Esophagus muscularis mucosa (tissue), 3 donors: ENCODE measurements around the gene TTYH3.
A peak's percentile ranks its signal among the peaks of the same experiment; 100 is the strongest.

Source experiments
- EP300 ChIP-seq: sonication (generic); formaldehyde crosslinking; IDR thresholded peaks from one replicate; pipeline ENCODE4 v1.6.1; 2017; ENCODE audit warnings: antibody characterized with exemption
- TF ChIP-seq, protein P1 (sequence below), 3 experiments: fragments of 200-600 bp in 2 of 3; fragments of 450-650 bp in 1 of 3; sonication (generic) in 2 of 3; IDR thresholded peaks; one replicate each; pipeline ENCODE4 v1.5.1; 2017 to 2019; ENCODE audit warnings: antibody characterized with exemption in 3 of 3, mild to moderate bottlenecking in 2 of 3, moderate library complexity in 1 of 3

DNA sequence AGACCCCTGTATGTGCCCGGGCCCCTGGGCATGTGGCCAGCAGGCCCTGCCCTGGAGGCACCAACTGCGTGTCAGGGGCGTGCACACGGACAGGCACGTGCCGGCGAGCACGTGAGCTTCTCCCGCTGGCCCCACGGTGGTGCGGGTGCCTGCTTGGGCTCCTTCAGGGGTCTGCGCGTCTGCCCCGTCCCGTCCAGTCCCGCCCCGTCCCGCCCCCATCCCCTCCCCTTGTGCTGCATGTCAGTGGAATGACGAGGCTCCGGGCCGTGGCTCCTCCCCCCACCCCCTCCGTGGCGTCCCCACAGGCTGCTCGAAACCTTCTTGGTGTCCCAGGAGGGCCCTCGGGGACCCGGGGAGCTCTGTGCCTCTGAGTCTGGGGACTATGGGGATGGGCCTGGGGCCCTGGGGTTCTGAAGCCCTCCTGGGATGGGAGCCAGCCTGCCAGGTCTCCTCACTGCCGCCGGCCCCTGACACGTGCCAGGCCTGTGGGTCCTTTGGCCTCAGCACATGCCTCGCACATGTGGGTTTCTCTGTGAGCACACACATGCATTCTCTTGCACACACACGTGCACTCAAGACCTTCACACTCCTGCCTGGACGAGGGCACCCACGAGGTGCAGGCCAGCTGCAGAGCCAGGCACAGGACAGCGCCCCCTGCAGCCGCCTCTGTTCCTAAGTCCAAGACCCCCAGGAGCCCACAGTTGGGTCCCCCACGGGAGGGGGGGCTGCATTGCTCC is 28.7 kb downstream of the TTYH3 start:
- TF ChIP-seq, protein P1, sequence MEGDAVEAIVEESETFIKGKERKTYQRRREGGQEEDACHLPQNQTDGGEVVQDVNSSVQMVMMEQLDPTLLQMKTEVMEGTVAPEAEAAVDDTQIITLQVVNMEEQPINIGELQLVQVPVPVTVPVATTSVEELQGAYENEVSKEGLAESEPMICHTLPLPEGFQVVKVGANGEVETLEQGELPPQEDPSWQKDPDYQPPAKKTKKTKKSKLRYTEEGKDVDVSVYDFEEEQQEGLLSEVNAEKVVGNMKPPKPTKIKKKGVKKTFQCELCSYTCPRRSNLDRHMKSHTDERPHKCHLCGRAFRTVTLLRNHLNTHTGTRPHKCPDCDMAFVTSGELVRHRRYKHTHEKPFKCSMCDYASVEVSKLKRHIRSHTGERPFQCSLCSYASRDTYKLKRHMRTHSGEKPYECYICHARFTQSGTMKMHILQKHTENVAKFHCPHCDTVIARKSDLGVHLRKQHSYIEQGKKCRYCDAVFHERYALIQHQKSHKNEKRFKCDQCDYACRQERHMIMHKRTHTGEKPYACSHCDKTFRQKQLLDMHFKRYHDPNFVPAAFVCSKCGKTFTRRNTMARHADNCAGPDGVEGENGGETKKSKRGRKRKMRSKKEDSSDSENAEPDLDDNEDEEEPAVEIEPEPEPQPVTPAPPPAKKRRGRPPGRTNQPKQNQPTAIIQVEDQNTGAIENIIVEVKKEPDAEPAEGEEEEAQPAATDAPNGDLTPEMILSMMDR (IDR thresholded peaks at IDR 0.05): peak in 1 of 3 experiments; percentile 4
- no peak for TF ChIP-seq EP300
